HG03442 (cell line): ENCODE measurements around the gene PTPRO.

ENCODE experiments used
- ATAC-seq: cut with Tn5 transposase; IDR thresholded peaks from one replicate; pipeline ENCODE4 v1.9.1; 2021; ENCODE audit warnings: mild to moderate bottlenecking, moderate library complexity; ENCODE audit not compliant: unreplicated experiment

Gene PTPRO

DNA sequence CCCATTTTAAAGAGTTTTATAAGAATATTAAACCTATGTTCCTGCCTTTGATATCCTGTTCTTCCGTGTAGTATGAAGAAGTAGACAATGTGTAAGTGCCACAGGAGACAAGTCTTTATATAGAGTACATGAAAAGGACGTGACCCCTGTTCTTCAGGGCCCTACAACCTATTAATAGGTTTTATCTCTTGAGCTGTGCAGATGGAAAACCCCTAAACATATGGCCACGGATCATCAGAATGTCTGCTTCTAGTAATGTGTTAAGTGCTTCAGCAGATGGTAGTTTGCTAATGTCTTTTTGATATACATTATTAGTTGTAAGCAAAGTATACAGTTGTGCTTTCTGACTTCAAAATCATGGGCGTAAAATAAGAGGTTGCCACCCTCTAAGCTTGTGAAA, 228.5 kb downstream of the PTPRO start:
- ATAC-seq = no peak

GRCh38 chr12:15555446-15555845, 233.1 kb downstream of the PTPRO start:
- no peak for ATAC-seq

DNA sequence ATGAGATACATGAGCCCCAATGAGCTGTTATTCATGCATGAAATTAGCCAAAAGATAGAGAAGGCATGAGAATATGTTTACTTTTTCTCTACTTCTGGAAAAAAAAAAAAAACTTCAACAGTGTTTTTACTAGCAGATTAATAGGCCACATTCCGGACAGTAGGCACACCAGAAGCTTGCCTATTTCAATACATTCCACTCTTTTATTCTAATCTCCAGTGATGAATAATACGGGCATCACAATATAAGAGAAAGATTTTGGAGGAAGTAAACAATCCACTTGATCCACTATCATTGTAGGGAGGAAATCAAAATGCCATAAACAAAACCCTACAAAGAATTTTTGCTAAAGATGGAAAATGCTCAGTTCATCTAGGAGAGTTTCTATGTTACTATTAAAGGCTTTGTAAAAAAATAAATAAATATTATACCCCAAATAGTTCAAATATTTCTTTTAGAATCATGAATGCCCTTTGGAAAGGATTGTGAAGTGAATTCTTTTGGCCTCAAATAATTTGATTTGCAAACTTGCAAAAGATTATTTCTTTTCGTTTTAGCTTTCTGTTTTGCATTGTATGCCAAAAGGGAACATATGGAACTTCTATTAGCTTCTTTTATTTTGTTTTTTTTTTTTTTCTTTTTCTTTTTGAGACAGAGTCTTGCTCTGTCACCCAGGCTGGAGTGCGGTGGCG, 234.2 kb downstream of the PTPRO start:
- ATAC-seq = no peak

DNA sequence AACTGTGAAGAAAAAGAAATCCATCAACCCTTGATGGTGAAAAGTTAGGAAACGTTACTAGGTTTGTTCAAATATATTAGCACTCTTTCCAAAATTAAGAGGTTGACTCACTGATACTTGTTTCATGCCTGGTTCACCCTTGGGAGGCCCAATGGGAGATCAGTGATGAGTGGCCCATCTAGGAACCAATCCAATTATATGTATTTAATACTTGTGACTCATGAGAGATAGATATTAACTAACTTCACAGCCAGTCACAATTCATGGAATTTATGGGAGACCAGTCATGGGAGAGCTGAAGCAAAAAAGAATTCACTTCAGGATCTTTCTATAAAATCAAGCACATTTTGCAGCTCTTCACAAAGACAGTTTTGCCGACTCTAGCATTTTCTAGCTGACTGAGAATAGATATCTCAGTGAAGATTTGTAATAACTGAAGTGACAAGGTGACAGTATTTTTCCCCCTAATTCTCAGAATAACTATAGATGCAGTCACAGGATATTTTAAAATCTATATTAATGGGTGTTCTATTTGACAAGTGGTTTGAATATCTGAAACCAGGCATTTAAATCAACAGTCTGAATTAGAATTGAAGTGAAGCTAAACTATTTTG, 236.7 kb downstream of the PTPRO start:
- no peak for ATAC-seq

DNA sequence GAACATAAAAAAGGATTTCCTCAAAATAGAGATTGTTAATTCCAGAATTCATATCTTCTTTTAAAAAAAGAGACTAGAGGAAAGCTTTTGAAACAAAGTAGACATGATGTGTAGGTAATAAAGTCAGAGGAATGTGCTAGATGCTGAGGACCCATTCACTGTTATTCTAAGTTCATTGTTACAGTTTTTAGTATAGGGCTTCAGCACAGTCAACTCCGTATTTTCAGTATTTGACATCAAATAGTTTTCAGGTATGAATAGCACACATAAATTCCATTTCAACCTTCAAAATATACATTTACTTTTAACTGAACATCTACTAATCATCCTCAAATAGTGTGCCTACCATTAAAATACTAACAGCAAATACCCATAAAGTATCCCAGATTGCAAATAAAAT, 239.1 kb downstream of the PTPRO start:
- ATAC-seq = no peak

DNA sequence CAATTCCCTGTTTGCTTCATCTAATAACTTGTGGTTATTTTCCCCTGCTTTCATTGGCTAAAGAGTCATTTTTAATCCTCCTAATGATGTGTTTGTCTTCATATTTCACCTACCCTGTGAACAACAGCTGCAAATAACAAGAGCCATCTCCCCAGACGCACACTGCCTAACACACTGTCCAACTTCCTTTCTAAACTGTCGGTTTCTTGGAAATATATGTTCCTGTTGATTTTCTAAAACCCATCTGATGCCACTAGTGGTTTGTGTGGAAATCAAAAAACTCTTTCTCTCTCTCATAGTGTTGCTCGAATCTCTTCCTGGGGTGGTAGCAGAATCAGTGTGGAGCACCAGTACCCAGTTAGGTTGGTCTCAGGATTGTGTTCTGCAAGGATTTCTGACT, 240.0 kb downstream of the PTPRO start:
- no peak for ATAC-seq

DNA sequence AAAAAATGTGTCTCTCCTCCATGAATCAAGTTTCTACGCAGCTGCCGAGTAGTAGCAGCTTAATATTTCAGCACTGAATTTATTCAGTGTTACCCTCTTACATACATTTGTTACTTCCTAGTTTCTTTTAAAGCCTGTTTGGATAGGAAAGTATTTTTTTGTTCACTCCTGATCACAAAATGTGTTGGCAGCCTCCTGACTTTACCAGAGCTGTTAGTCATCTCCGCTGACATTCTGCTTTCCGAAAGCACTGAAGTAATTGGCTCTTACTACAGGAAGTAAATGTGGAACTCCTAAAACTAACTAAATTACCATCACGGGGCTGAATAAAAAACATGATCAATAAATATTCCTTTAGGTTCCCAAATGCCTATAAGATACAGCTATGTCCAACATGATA, 241.4 kb downstream of the PTPRO start:
- ATAC-seq = peak; percentile 44

GRCh38 chr12:15574353-15574752, 252.0 kb downstream of the PTPRO start:
- no peak for ATAC-seq

GRCh38 chr12:15575671-15576541, 253.6 kb downstream of the PTPRO start:
- ATAC-seq = no peak

DNA sequence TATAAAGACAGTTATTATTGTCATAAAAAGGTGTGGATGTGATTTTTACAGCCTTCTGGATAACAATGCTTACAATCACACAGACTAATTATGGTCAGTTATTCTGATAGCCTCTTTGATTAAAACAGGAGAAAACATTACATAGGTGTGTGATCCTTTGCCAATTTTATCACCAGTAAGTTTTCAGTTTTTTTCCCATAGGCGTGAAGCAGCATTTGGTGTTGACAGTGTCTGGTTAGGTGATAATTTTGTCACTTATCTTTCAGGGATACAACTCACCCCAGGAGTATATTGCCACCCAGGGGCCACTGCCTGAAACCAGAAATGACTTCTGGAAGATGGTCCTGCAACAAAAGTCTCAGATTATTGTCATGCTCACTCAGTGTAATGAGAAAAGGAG, 258.1 kb downstream of the PTPRO start:
- ATAC-seq = peak; percentile 39

GRCh38 chr12:15581006-15581405, 258.7 kb downstream of the PTPRO start:
- no peak for ATAC-seq

- ATAC-seq = no peak
Observed at GRCh38 chr12:15583804-15584203, 261.5 kb downstream of the PTPRO start.

- peak; percentile 61 for ATAC-seq
Observed at GRCh38 chr12:15584366-15585041, 262.2 kb downstream of the PTPRO start.

DNA sequence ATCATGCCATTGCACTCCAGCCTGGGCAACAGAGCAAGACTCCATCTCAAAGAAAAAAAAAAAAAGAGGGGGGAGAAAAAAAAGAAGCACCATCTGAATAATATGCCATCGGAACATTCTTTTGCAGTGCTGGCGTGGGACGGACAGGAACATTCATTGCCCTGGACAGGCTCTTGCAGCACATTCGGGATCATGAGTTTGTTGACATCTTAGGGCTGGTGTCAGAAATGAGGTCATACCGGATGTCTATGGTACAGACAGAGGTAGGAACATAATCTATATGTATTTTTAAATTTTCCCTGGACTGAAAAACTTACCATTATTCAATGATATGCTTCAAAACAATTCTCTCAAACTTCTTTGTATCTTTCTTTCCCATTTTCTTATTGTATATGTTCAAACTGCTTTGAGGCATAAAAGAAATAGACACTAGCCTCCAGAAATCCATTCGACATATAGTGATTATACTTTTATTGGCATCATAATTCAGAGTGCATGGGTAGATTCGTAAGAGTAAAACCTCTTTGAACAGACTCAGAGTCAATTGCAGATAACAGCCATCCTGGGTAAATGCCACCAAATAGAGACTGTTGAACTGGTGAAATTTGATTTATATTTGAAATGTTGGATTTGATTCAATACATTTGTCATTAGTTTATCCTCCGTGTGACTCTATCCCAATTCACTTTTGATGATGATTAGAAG, 267.2 kb downstream of the PTPRO start:
- no peak for ATAC-seq

- ATAC-seq = peak; percentile 94
Observed at GRCh38 chr12:15590180-15590826, 268.0 kb downstream of the PTPRO start.

DNA sequence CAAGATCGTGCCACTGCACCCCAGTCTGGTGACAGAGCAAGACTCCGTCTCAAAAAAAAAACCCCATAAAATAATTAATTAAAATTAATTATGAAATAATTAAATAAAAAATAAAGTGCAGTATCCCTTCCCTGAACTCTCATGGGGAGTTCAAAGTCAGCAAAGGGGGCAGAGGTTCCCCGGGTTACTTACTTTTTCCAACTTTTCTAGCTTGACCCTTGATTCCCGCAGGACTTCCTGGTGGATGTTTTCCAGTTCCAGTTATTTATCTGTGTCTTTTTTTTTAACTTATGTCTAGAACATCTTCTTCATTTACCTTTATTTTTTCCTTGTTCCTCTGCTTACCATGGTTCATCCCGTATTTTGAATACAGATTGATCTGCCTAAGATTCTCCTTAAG, 269.5 kb downstream of the PTPRO start:
- no peak for ATAC-seq

DNA sequence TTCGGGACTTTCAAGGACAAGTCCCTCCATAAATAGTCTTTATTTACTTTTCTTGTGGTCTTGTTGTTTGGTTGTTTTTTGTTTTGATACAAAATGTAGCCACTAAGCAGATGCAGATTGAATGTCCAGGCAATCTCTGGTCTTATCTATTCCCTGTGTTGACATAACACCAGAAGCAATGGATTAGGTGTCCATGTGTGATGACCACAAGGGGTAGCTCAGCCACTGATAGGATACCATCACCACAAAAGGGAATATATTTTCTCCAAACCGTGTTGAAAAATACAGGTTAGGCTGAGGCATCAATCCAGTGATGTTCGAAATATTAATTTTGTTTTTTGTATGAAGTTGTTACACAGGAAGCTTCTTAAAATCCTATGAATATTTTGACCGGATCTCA, 270.6 kb downstream of the PTPRO start:
- ATAC-seq = no peak

DNA sequence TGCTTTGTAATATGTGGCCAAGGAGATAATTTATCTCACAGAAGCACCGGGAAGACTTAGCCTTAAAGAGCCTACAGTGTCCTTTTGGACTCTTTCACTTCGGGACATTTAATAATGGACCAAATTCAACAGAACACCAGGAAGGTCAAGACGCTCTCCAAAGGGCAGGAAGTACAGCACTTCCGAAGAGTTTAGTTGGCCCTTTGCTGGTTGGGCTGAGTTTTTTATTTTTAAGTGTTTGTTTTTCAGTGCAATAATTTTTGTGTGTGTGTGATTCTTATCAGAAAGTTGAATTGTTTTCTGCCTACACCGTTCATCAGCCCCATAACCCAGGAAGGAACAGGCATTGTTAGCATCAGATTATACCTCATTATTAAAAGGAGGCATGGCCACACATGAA, 273.9 kb downstream of the PTPRO start:
- no peak for ATAC-seq

GRCh38 chr12:15597125-15597830, 275.0 kb downstream of the PTPRO start:
- no peak for ATAC-seq
